K562 (cell line): Measurements from ENCODE around the gene VGLL4. TPM values are rescaled to one million over a fixed set of nuclear protein-coding genes. Genes with fewer than 3 reads are reported as not detected.
A peak's percentile ranks its signal among the peaks of the same experiment; 100 is the strongest.

Experiments used
- CREB5 ChIP-seq: fragments of 250-450 bp; sonication (Bioruptor Pico); IDR thresholded peaks from 2 replicates; pipeline ENCODE4 v1.5.0; 2020; ENCODE audit warnings: mild to moderate bottlenecking
- DIDO1 ChIP-seq: fragments of 450-650 bp; IDR thresholded peaks from 2 replicates; pipeline ENCODE4 v1.6.1; 2016; ENCODE audit warnings: low read depth, missing biosample characterization, missing genetic modification characterization
- EHMT2 ChIP-seq: fragments of 450-650 bp; IDR thresholded peaks from 2 replicates; pipeline ENCODE4 v1.6.1; 2018; ENCODE audit warnings: antibody characterized with exemption
- ETV1 ChIP-seq: fragments of 450-650 bp; conservative IDR thresholded peaks from 2 replicates; pipeline ENCODE4 v1.6.1; 2016; ENCODE audit warnings: missing genetic modification characterization, control low read depth, low read depth, missing compliant biosample characterization
- GABPA ChIP-seq: fragments of 200-800 bp; sonication (Bioruptor generic); conservative IDR thresholded peaks from 2 replicates; pipeline ENCODE4 v1.6.1; 2016; ENCODE audit warnings: low read depth, missing genetic modification characterization, missing compliant biosample characterization
- GABPB1 ChIP-seq: sonication (generic); formaldehyde crosslinking; IDR thresholded peaks from 2 replicates; pipeline ENCODE4 v1.8.0; 2022; ENCODE audit warnings: mild to moderate bottlenecking, missing genetic modification reagents
- IRF2 ChIP-seq: sonication (generic); formaldehyde crosslinking; IDR thresholded peaks from 2 replicates; pipeline ENCODE4 v1.8.1; 2022; ENCODE audit warnings: mild to moderate bottlenecking, missing genetic modification reagents
- IRF9 ChIP-seq: fragments of 450-650 bp; IDR thresholded peaks from 2 replicates; pipeline ENCODE4 v1.6.1; 2016; ENCODE audit warnings: missing biosample characterization, missing genetic modification characterization
- KDM5B ChIP-seq: fragments of 200-600 bp; sonication (generic); IDR thresholded peaks from 2 replicates; pipeline ENCODE4 v1.6.1; 2012; ENCODE audit warnings: low read depth, mild to moderate bottlenecking, moderate library complexity, low read length, control low read depth, inconsistent platforms; ENCODE audit not compliant: insufficient replicate concordance
- MYBL2 ChIP-seq, 2 experiments: fragments of 450-650 bp in 1 of 2; sonication (generic) in 1 of 2; formaldehyde crosslinking in 1 of 2; IDR thresholded peaks; 2 replicates each; pipeline versions ENCODE4 v1.6.1 to v1.8.1; 2017 to 2022; ENCODE audit warnings: borderline replicate concordance in 1 of 2, inconsistent platforms in 1 of 2, low read depth in 1 of 2, mild to moderate bottlenecking in 1 of 2, missing genetic modification reagents in 1 of 2, moderate library complexity in 1 of 2
- NFYB ChIP-seq: IDR thresholded peaks from 2 replicates; pipeline ENCODE4 v1.6.1; 2011; ENCODE audit warnings: mild to moderate bottlenecking, moderate library complexity; ENCODE audit not compliant: insufficient read length; ENCODE audit errors: extremely low read depth
- POLR2A ChIP-seq: fragments of 450-650 bp; conservative IDR thresholded peaks from 2 replicates; pipeline ENCODE4 v1.6.1; 2016
- SMARCC2 ChIP-seq: fragments of 450-650 bp; IDR thresholded peaks from 2 replicates; pipeline ENCODE4 v1.6.1; 2017; ENCODE audit warnings: antibody characterized with exemption, moderate library complexity, mild to moderate bottlenecking, low read depth
- SNRNP70 ChIP-seq: fragments of 200-400 bp; formaldehyde crosslinking; optimal IDR thresholded peaks from 2 replicates; pipeline ENCODE3; 2017; ENCODE audit warnings: low read depth, low read length
- TGIF2 ChIP-seq: sonication (generic); formaldehyde crosslinking; IDR thresholded peaks from 2 replicates; pipeline ENCODE4 v1.8.1; 2022; ENCODE audit warnings: mild to moderate bottlenecking, missing genetic modification reagents, moderate library complexity
- XRCC5 ChIP-seq: fragments of 200-400 bp; formaldehyde crosslinking; IDR thresholded peaks from 2 replicates; pipeline ENCODE4 v1.6.1; 2017; ENCODE audit warnings: low read depth, mild to moderate bottlenecking, low read length
- YY1 ChIP-seq, 3 experiments: IDR thresholded peaks; 2 replicates each; pipeline ENCODE4 v1.6.1; 2011; ENCODE audit warnings: low read length in 2 of 3, mild to moderate bottlenecking in 2 of 3, moderate library complexity in 2 of 3, borderline replicate concordance in 1 of 3, control low read depth in 1 of 3, low read depth in 1 of 3; ENCODE audit not compliant: insufficient read depth in 3 of 3, insufficient replicate concordance in 2 of 3, control insufficient read depth in 1 of 3, insufficient read length in 1 of 3; ENCODE audit errors: extremely low read depth in 1 of 3
- ZBTB1 ChIP-seq: sonication (generic); formaldehyde crosslinking; IDR thresholded peaks from 2 replicates; pipeline ENCODE4 v1.8.1; 2023; ENCODE audit warnings: missing genetic modification reagents, low read depth, mild to moderate bottlenecking, borderline replicate concordance
- ZBTB26 ChIP-seq: fragments of 450-650 bp; formaldehyde crosslinking; IDR thresholded peaks from 2 replicates; pipeline ENCODE4 v1.4.0; 2022; ENCODE audit warnings: missing genetic modification characterization
- ZKSCAN1 ChIP-seq: fragments of 150-350 bp; IDR thresholded peaks from 2 replicates; pipeline ENCODE4 v1.6.1; 2016; ENCODE audit warnings: low read depth, low read length
- ZNF143 ChIP-seq: sonication (generic); formaldehyde crosslinking; IDR thresholded peaks from 2 replicates; pipeline ENCODE4 v1.9.0; 2022; ENCODE audit warnings: mild to moderate bottlenecking, missing genetic modification reagents
- polyA plus RNA-seq, 8 experiments: library from polyadenylated mRNA; depleted of rRNA in 4 of 8; stranded (reverse) in 5 of 8; unstranded in 3 of 8; fragments of >200 nt; fragmentation: Nextera tagmentation in 2 of 8; fragmentation: Illumina TruSeq in 1 of 8; extraction: Ambion mirVana in 2 of 8; extraction: Trizol in 1 of 8; gene quantifications; 2 replicates each; pipeline versions ENCODE4 v1.2.1 to v1.2.3, GENCODE V29; 2011 to 2014; ENCODE audit warnings: inconsistent platforms in 1 of 8, missing spikeins in 1 of 8
- total RNA-seq, 7 experiments: library from RNA; depleted of rRNA in 6 of 7; stranded (reverse); fragments of >200 nt in 6 of 7; fragmentation: Illumina TruSeq in 2 of 7; extraction: Trizol in 2 of 7; gene quantifications; 2 replicates each; pipeline versions ENCODE4 v1.2.1 to v1.2.3, GENCODE V29; 2011 to 2021; ENCODE audit warnings: low replicate concordance in 1 of 7
- TF ChIP-seq, protein P1 (sequence below): fragments of 250-450 bp; sonication (Bioruptor Pico); IDR thresholded peaks from 2 replicates; pipeline ENCODE4 v1.6.1; 2021; ENCODE audit warnings: mild to moderate bottlenecking
- TF ChIP-seq, protein P2 (sequence below), 2 experiments: fragments of 450-650 bp; conservative IDR thresholded peaks; 2 replicates each; pipeline ENCODE4 v1.6.1; 2017; ENCODE audit warnings: mild to moderate bottlenecking in 2 of 2, moderate library complexity in 2 of 2

The VGLL4 gene
- total and polyA plus RNA-seq, 9 of the 15 experiments (the other 6 are each of a cell fraction or from before 2014, with no cell fraction given) = 0.27 to 10.9 (median 8.6) TPM

GRCh38 chr3:11507719-11508118, 136.0 kb downstream of the VGLL4 start (continued):
- TF ChIP-seq IRF2 (CRISPR knock-in tag) (no peak), ZBTB26 (CRISPR knock-in tag) (no peak), IRF9 (tag) (0 out of 2 replicates have a peak, but pooled peaks have one; percentile 19), KDM5B (no peak), ZNF143 (CRISPR knock-in tag) (peak; percentile 64), TGIF2 (no peak), ETV1 (tag) (no peak), EHMT2 (peak; percentile 60; the same call in 1 of the 2 replicates), POLR2A (no peak), ZKSCAN1 (no peak), GABPA (tag) (peak; percentile 55; the same call in 1 of the 2 replicates), MYBL2 (IDR thresholded peaks at IDR 0.05; ENCODE audit: low read depth) (peak; percentile 75), MYBL2 (CRISPR knock-in tag; IDR thresholded peaks at IDR 0.05; ENCODE audit: borderline replicate concordance) (no peak), XRCC5 (no peak), GABPB1 (CRISPR knock-in tag) (no peak), YY1 (IDR thresholded peaks at IDR 0.05; ENCODE audit: borderline replicate concordance in 1 of 3, control insufficient read depth in 1 of 3, extremely low read depth in 1 of 3, insufficient read depth in 3 of 3, insufficient read length in 1 of 3, insufficient replicate concordance in 2 of 3, low read depth in 1 of 3, low read length in 2 of 3) (peak in 1 of 3 experiments; percentile 58), NFYB (peak; percentile 29), ZBTB1 (no peak), SNRNP70 (no peak), SMARCC2 (no peak), DIDO1 (tag) (peak; percentile 16; the same call in 1 of the 2 replicates), CREB5 (CRISPR knock-in tag) (no peak)
- TF ChIP-seq, protein P1, sequence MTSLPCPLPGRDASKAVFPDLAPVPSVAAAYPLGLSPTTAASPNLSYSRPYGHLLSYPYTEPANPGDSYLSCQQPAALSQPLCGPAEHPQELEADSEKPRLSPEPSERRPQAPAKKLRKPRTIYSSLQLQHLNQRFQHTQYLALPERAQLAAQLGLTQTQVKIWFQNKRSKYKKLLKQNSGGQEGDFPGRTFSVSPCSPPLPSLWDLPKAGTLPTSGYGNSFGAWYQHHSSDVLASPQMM = no peak
- TF ChIP-seq, protein P2, sequence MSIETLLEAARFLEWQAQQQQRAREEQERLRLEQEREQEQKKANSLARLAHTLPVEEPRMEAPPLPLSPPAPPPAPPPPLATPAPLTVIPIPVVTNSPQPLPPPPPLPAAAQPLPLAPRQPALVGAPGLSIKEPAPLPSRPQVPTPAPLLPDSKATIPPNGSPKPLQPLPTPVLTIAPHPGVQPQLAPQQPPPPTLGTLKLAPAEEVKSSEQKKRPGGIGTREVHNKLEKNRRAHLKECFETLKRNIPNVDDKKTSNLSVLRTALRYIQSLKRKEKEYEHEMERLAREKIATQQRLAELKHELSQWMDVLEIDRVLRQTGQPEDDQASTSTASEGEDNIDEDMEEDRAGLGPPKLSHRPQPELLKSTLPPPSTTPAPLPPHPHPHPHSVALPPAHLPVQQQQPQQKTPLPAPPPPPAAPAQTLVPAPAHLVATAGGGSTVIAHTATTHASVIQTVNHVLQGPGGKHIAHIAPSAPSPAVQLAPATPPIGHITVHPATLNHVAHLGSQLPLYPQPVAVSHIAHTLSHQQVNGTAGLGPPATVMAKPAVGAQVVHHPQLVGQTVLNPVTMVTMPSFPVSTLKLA (conservative IDR thresholded peaks at IDR 0.05) = 0 out of 4 replicates have a peak, but pooled peaks of 1 of the 2 experiments have one; percentile 30
